Activated T-cell treated with anti-CD3 and anti-CD28 coated beads, Interleukin-2, amount 50 U/mL, for 48 hours (primary cell): ENCODE results near the gene MARCHF9.
"Not testable (repeated sequence)": the region's sequence is repeated elsewhere in the genome, so short reads cannot be mapped to it uniquely, and the experiment has no call there.

ENCODE experiments used
- DNase-seq, 2 experiments: peaks; one replicate each; pipeline ENCODE4 v3.0.0-alpha.2; 2020

MARCHF9 gene

GRCh38 chr12:57771236-57771872, 16.5 kb downstream of the MARCHF9 start:
- peak in 1 of 2 experiments; percentile 94 for DNase-seq

GRCh38 chr12:57771873-57772428, 17.0 kb downstream of the MARCHF9 start, which contains the start of gene METTL1:
TSS of gene METTL1 (minus strand) at chr12:57772105. CDS start at chr12:57772083, 22 bp downstream.
- peak; percentile 96 for DNase-seq

- no peak for DNase-seq
Measured at GRCh38 chr12:57772429-57773322, 17.8 kb downstream of the MARCHF9 start, which contains the start of gene EEF1AKMT3. TSS of gene EEF1AKMT3 (plus strand) at chr12:57772614. CDS start at chr12:57772725, 111 bp downstream.

- DNase-seq = not testable (repeated sequence)
Measured at GRCh38 chr12:57774634-57775033, 19.7 kb downstream of the MARCHF9 start.

GRCh38 chr12:57775044-57775443, 20.1 kb downstream of the MARCHF9 start:
- no peak for DNase-seq

- DNase-seq = peak in 1 of 2 experiments; percentile 11
Measured at GRCh38 chr12:57775563-57776246, 20.8 kb downstream of the MARCHF9 start.

- no peak for DNase-seq
Measured at GRCh38 chr12:57776247-57776587, 21.3 kb downstream of the MARCHF9 start.

- DNase-seq = no peak
Measured at GRCh38 chr12:57777367-57777766, 22.5 kb downstream of the MARCHF9 start.

- DNase-seq = no peak
Measured at GRCh38 chr12:57777911-57778310, 23.0 kb downstream of the MARCHF9 start.

- no peak for DNase-seq
Measured at GRCh38 chr12:57779736-57780135, 24.8 kb downstream of the MARCHF9 start.

GRCh38 chr12:57780284-57780897, 25.5 kb downstream of the MARCHF9 start:
- DNase-seq = no peak

GRCh38 chr12:57781244-57781643, 26.3 kb downstream of the MARCHF9 start:
- no peak for DNase-seq

- DNase-seq = no peak
Measured at GRCh38 chr12:57781801-57782200, 26.9 kb downstream of the MARCHF9 start.

GRCh38 chr12:57782243-57782607, 27.3 kb downstream of the MARCHF9 start:
- no peak for DNase-seq

GRCh38 chr12:57782608-57783465, 27.9 kb downstream of the MARCHF9 start, which contains the start of gene TSFM:
TSS of gene TSFM (plus strand) at chr12:57782787. CDS start at chr12:57782802, 15 bp downstream.
- DNase-seq = peak; percentile 98 to 99

GRCh38 chr12:57783466-57783801, 28.5 kb downstream of the MARCHF9 start:
- DNase-seq = no peak

- no peak for DNase-seq
Measured at GRCh38 chr12:57783861-57784260, 29.0 kb downstream of the MARCHF9 start.

- no peak for DNase-seq
Measured at GRCh38 chr12:57793920-57794319, 39.0 kb downstream of the MARCHF9 start.

GRCh38 chr12:57795354-57795753, 40.5 kb downstream of the MARCHF9 start:
- no peak for DNase-seq

GRCh38 chr12:57796996-57797395, 42.1 kb downstream of the MARCHF9 start:
- DNase-seq = no peak

- no peak for DNase-seq
Measured at GRCh38 chr12:57797933-57798332, 43.0 kb downstream of the MARCHF9 start.

GRCh38 chr12:57800965-57801364, 46.1 kb downstream of the MARCHF9 start:
- DNase-seq = no peak
